Muscle layer of colon (tissue), 2 donors: ENCODE measurements around the gene YWHAQ.
"Not testable (repeated sequence)": the region's sequence is repeated elsewhere in the genome, so short reads cannot be mapped to it uniquely, and the experiment has no call there.

ENCODE experiments used
- H3K27ac ChIP-seq: one replicate; pipeline ENCODE4 v1.7.0; 2013; ENCODE audit warnings: low read depth, mild to moderate bottlenecking, low read length, moderate library complexity
- H3K27me3 ChIP-seq, 2 donors: one replicate each; pipeline ENCODE4 v1.7.0; 2013; ENCODE audit warnings: low read length in 2 of 2, mild to moderate bottlenecking in 2 of 2; ENCODE audit not compliant: insufficient read depth in 2 of 2, control insufficient read depth in 1 of 2
- H3K36me3 ChIP-seq: one replicate; pipeline ENCODE4 v1.7.0; 2013; ENCODE audit warnings: mild to moderate bottlenecking, low read length; ENCODE audit not compliant: insufficient read depth
- H3K4me1 ChIP-seq: one replicate; pipeline ENCODE4 v1.7.0; 2013; ENCODE audit warnings: mild to moderate bottlenecking, low read length; ENCODE audit not compliant: insufficient read depth
- H3K4me3 ChIP-seq, 2 donors: one replicate each; pipeline ENCODE4 v1.7.0; 2013; ENCODE audit warnings: low read length in 2 of 2, low read depth in 1 of 2, mild to moderate bottlenecking in 1 of 2, moderate library complexity in 1 of 2
- H3K9ac ChIP-seq: one replicate; pipeline ENCODE4 v1.7.0; 2013; ENCODE audit warnings: low read length
- H3K9me3 ChIP-seq: one replicate; pipeline ENCODE4 v1.7.0; 2013; ENCODE audit warnings: mild to moderate bottlenecking, low read length
- donor health status: abdominal sarcoma.
- donor health status: Adenocarcinoma of cecum.

Gene YWHAQ

DNA sequence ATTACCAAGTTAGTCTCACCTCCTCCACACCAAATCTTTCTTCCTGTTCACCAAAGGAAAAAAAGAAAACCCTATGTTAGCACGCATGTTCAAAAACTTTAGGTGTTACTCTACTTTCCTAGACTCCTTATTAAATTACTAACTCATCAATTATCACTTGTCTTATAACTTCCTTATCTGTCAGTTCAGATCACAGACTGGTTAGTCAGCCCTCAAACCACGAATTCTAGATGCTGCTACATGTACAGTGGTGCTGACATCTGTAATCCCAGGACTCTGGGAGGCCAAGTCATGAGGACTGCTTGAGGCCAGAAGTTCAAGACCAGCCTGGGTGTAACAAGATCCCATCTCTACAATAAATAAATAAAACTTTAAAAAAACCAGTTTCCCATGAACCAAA is 3.5 kb downstream of the YWHAQ start:
- no peak overlapping the region for H3K27ac ChIP-seq
- H3K9me3 ChIP-seq = no peaks in the 10 kb centered on the region
- H3K9ac ChIP-seq = no peak overlapping the region
- H3K4me1 ChIP-seq = peaks cover 57% of the 10 kb centered on the region
- peaks cover 15% of the 10 kb centered on the region for H3K36me3 ChIP-seq
- H3K27me3 ChIP-seq = no peaks in the 10 kb centered on the region
- H3K4me3 ChIP-seq = no peak overlapping the region

DNA sequence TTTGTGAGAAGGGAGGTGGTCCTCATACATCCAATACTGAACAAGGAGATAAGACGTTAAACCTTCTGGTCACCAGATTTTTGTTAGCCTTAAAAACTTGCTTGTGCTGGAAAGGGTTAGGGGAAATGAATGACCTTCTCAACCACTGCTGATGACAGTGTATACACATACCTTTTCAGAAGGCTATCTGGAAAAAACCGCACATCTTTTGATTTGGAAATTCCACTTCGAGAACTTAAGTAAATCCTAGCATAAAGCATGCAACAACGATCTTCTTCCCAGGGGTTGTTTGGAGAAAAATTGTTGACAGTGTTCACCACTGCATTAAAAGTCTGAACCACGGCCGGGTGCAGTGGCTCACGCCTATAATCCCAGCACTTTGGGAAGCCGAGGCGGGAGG is 7.6 kb downstream of the YWHAQ start:
- Histone ChIP-seq H3K9me3 (no peaks in the 10 kb centered on the region), H3K36me3 (peaks cover 9% of the 10 kb centered on the region), H3K9ac (no peak overlapping the region), H3K4me3 (no peak overlapping the region), H3K4me1 (peaks cover 51% of the 10 kb centered on the region), H3K27ac (no peak overlapping the region), H3K27me3 (no peaks in the 10 kb centered on the region)

DNA sequence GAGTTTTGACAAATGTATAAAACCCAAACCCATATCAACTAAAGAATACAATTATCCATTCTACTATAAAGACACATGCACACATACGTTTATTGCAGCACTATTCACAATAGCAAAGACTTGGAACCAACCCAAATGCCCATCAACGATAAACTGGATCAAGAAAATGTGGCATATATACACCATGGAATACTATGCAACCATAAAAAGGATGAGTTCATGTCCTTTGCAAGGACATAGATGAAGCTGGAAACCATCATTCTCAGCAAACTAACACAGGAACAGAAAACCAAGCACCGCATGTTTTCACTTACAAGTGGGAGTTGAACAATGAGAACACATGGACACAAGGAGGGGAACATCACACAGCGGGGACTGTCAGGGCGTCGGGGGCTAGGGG is 9.1 kb downstream of the YWHAQ start:
- H3K36me3 ChIP-seq, H3K27ac ChIP-seq: not testable (repeated sequence)
- H3K4me1 ChIP-seq = peaks cover 42% of the 10 kb centered on the region

DNA sequence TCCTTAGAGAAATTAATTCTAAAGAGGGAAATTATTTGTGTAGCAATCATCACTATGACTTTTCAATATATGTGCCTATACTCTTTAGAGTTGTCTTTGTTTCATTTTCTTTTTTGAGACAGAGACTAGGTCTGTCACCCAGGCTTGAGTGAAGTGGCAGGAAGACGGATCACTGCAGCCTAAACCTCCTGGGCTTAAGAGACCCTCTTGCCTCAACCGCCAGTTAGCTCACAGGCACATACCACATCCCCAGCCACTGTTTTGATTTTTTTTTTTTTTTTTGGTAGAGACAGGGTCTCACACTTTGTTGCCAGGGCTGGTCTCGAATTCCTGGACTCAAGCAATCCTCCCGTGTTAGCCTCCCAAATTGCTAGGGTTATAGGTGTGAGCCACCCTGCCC is 12.4 kb downstream of the YWHAQ start:
- Histone ChIP-seq H3K9me3 (no peaks in the 10 kb centered on the region), H3K9ac (no peak overlapping the region), H3K4me3 (no peak overlapping the region), H3K4me1 (peaks cover 52% of the 10 kb centered on the region), H3K36me3 (peaks cover 4% of the 10 kb centered on the region), H3K27ac (no peak overlapping the region), H3K27me3 (no peaks in the 10 kb centered on the region)

More for the DNA sequence above, 9.1 kb downstream of the YWHAQ start:
- H3K9me3 ChIP-seq, H3K27me3 ChIP-seq, H3K4me3 ChIP-seq, H3K9ac ChIP-seq: not testable (repeated sequence)

DNA sequence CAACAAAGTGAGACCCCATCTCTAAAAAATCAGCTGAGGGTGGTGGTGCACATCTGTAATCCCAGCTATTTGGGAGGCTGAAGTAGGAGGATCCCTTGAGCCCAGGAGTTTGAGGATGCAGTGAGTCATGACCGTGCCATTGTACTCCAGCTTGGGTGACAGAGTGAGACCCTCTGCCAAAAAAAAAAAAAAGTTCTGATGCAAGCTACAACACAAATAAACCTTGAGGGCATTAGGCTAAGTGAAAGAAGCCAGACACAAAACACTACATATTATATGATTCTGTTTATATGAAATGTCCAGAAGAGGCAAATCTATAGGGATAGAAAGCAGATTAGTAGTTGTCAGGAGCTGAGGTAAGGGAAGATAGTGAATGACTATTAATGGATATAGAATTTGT is 13.0 kb downstream of the YWHAQ start:
- Histone ChIP-seq H3K4me1 (peaks cover 52% of the 10 kb centered on the region), H3K36me3 (no peaks in the 10 kb centered on the region), H3K4me3 (no peak overlapping the region), H3K27me3 (no peaks in the 10 kb centered on the region), H3K9ac (no peak overlapping the region), H3K9me3 (no peaks in the 10 kb centered on the region), H3K27ac (no peak overlapping the region)

DNA sequence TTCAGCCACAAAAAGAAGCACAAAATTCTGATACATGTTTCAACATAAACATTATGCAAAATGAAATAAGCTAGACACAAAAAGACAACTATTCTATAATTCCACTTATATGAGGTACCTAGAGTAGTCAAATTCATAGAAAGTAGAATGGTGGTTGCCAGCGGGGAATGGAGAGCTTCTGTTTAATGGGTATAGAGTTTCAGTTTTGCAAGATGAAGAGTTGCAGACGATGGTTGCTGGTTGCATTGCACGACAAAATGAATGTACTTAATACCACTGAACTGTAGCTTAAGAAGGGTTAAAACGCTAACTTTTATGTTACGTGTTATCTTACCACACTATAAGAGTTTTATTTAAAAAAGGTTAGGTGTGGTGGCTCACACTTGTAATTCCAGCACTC is 13.5 kb downstream of the YWHAQ start:
- H3K4me3 ChIP-seq = no peak overlapping the region
- no peaks in the 10 kb centered on the region for H3K36me3 ChIP-seq
- peaks cover 55% of the 10 kb centered on the region for H3K4me1 ChIP-seq
- H3K27ac ChIP-seq = no peak overlapping the region
- H3K27me3 ChIP-seq = no peaks in the 10 kb centered on the region
- H3K9me3 ChIP-seq = no peaks in the 10 kb centered on the region
- no peak overlapping the region for H3K9ac ChIP-seq

DNA sequence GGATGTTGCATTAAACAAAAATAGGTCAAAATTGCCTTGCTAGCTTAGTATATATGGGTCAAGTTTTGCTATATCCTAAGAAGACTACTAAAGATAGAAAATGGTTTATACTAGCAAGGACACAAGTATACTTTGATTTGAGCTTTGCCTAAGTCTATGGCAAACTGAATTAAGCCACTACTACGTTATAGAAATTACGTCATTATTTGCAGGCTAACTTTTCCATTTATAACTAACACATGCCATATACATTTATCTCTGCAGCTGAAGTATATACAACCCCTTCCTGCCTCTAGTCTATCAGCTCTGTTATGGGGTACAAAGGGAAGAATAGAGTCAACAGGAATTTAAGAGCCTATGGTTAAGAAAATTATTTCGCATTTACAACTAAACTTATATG is 16.2 kb downstream of the YWHAQ start:
- no peaks in the 10 kb centered on the region for H3K36me3 ChIP-seq
- H3K4me1 ChIP-seq = peaks cover 65% of the 10 kb centered on the region
- H3K4me3 ChIP-seq = no peak overlapping the region
- H3K9me3 ChIP-seq = no peaks in the 10 kb centered on the region
- H3K27ac ChIP-seq = no peak overlapping the region
- no peaks in the 10 kb centered on the region for H3K27me3 ChIP-seq
- no peak overlapping the region for H3K9ac ChIP-seq

DNA sequence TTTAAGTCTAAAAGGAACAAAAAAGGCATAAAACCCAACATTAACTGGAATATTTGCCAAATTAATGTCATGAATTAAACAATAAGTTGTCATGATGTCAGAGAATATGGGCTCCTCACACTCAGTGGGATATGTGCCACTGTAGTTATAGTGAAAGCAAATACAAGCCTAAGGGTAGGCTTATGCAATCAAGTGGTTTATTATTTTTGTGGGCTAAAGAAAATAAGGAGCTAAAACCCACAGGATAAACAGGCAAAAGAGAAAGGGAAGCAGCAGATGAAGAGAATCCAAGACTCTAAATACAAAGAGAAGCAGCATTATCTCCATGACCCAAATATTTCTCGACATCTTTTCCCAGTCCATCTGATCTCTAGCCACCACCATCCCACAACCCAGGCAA is 17.5 kb downstream of the YWHAQ start:
- no peak overlapping the region for H3K9ac ChIP-seq
- no peaks in the 10 kb centered on the region for H3K9me3 ChIP-seq
- no peak overlapping the region for H3K27ac ChIP-seq
- H3K27me3 ChIP-seq = no peaks in the 10 kb centered on the region
- no peaks in the 10 kb centered on the region for H3K36me3 ChIP-seq
- H3K4me3 ChIP-seq = no peak overlapping the region
- peaks cover 68% of the 10 kb centered on the region for H3K4me1 ChIP-seq

DNA sequence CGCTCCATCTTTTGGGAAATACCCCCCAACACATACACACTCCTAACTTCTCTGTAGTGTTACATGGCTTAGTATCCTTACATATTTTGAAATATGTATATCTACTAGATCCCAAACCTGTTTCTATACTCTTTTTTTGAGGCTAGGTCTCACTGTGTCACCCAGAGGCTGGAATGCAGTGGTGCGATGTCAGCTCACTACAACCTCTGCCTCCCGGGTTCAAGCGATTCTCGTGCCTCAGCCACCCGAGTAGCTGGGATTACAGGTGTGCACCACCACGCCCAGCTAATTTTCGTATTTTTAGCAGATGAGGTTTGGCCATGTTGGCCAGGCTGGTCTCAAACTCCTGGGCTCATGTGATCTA is 19.3 kb downstream of the YWHAQ start:
- not testable (repeated sequence) for H3K27me3 ChIP-seq, H3K9me3 ChIP-seq, H3K27ac ChIP-seq, H3K4me3 ChIP-seq, H3K36me3 ChIP-seq, H3K9ac ChIP-seq
- H3K4me1 ChIP-seq = peaks cover 65% of the 10 kb centered on the region

DNA sequence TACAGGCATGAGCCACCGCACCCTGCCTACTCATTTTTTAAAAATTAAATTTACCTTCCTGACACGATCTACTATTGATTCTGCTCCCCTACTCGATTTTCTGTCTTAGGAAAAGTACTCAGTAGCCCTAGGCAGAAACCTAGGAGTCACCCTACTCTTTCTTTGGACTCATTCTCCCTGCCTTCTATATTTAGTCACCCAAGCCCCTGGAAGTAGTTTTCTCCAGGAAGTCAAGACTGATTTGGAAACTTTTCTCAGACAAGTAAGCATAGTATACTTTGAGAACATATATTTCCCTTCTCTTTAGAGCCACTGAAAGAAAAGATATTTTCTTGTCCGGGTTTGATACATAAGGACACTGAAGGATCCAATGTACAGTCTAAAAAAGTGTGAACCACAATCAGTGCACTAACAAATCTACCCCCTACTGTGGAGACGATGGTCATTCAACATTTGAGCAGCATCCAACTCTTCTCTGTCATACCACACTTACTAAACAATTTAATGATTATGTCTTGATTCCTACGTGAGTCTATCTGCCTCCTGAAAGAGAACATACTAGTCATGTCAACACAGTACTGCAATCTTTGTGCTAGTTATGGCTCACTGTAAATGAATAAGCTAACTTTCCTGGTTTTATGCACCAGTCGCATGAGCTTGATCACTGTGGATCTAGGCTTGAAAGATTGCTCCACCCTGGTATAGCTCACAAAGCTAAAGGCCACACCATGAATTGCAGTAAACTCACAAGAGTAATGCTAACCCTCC is 19.8 kb downstream of the YWHAQ start:
- no peak overlapping the region for H3K27ac ChIP-seq
- H3K36me3 ChIP-seq = no peaks in the 10 kb centered on the region
- no peak overlapping the region for H3K4me3 ChIP-seq
- no peaks in the 10 kb centered on the region for H3K9me3 ChIP-seq
- H3K9ac ChIP-seq = no peak overlapping the region
- H3K27me3 ChIP-seq = no peaks in the 10 kb centered on the region
- peaks cover 63% of the 10 kb centered on the region for H3K4me1 ChIP-seq

DNA sequence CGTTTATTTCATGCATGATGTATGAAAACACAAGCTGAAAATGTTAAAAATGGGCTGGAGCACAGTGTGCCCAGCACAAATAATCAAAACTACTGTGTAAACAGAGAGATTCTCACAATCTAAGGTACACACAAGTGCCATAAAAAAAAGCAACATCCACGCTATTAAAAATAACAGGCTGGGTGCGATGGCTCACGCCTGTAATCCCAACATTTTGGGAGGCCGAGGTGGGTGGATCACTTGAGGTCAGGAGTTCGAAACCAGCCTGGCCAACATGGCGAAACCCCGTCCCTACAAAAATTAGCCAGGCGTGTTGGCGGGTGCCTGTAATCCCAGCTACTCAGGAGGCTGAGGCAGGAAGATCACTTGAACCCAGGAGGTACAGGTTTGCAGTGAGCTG is 22.3 kb downstream of the YWHAQ start:
- not testable (repeated sequence) for H3K9me3 ChIP-seq, H3K36me3 ChIP-seq, H3K27me3 ChIP-seq, H3K9ac ChIP-seq, H3K27ac ChIP-seq
- Histone ChIP-seq H3K4me1 (peaks cover 41% of the 10 kb centered on the region), H3K4me3 (peak overlapping the region in 1 of 2 donors; percentile 21)

DNA sequence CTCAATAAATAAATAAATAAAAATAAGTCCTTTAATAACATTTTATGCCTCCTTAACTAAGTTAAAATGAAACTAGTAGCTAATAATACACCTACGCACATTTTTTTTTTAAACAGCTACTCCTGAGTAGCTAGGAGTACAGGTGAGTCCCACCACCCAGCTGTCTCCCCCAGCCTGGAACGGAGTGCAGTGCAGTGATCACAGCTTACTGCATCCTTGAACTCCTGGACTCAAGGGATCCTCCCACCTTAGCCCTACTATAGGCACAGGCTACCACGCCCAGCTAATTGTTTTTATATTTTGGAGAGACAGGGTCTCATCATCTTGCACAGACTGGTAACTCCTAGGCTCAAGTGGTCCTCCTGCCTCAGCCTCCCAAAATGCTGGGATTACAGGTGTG is 28.4 kb downstream of the YWHAQ start:
- no peak overlapping the region for H3K27ac ChIP-seq
- no peaks in the 10 kb centered on the region for H3K4me1 ChIP-seq
- no peaks in the 10 kb centered on the region for H3K9me3 ChIP-seq
- peaks cover 3% of the 10 kb centered on the region for H3K36me3 ChIP-seq
- no peaks in the 10 kb centered on the region for H3K27me3 ChIP-seq
- no peak overlapping the region for H3K4me3 ChIP-seq
- no peak overlapping the region for H3K9ac ChIP-seq
